OCI-LY1 (cell line): ENCODE measurements around the gene CDCA7L.

Source experiments
- CTCF ChIP-seq: fragments of 200-600 bp; sonication (generic), shearing (Covaris generic); IDR thresholded peaks from 2 replicates; pipeline ENCODE4 v1.5.1; 2017; ENCODE audit warnings: mild to moderate bottlenecking, antibody characterized with exemption, low read length, moderate library complexity, mixed read lengths
- EZH2 ChIP-seq: fragments of 200-600 bp; sonication (generic), shearing (Covaris generic); IDR thresholded peaks from 2 replicates; pipeline ENCODE4 v1.8.0; 2017; ENCODE audit warnings: borderline replicate concordance, mixed run types, mild to moderate bottlenecking, antibody characterized with exemption, low read length, moderate library complexity, mixed read lengths

- TF ChIP-seq CTCF (no peak), EZH2 (no peak)
Measured at GRCh38 chr7:21943436-21943835, 2.3 kb downstream of the CDCA7L start.
